Measurements from ENCODE around the gene TRDN.

TRDN gene

DNA sequence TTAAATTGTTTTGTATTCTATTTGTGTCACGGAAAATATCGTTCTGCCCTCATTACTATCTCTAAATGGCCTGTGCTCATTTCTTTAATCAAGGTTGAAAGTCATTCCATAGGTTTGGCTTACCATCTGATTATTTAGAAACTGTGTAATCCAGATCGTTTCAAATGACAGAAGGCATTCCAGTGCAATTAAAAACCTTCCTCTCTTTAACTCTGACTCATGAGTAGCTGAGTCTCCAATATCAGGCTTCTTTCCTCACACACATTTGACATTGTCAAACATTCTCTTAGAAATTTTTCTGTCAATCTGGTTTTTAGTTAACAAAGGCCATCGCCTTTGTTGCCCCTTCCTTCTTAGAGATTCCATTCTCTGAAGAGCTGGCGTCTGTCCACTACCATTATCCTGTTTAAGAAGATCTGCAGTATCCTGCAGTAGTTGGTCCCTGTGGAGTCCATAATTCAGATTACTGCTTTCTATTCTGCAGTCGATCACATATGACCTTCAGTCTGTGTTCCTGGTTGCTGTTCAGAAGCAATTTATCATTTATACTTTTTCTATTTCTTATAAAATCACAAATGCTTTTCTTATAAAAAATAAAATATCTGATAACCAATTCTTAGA, 3.9 kb upstream of the TRDN start:
- TF ChIP-seq EZH2phosphoT487 (IDR thresholded peaks at IDR 0.05; ENCODE audit: borderline replicate concordance) (no peak), CTCF (conservative IDR thresholded peaks at IDR 0.05; ENCODE audit: low read length) (no peak)
- Histone ChIP-seq H4K20me1 (ENCODE audit: insufficient read depth, low read length, poor library complexity, severe bottlenecking) (no peaks in the 10 kb centered on the region), H3K4me3 (ENCODE audit: low read length, poor library complexity, severe bottlenecking) (no peak overlapping the region), H3K4me1 (ENCODE audit: insufficient read depth, low read length, poor library complexity, severe bottlenecking) (no peaks in the 10 kb centered on the region), H3K9me2 (replicated peaks; ENCODE audit: low read depth, low read length) (no peaks in the 10 kb centered on the region), H3K36me3 (ENCODE audit: insufficient read depth, low read length) (no peaks in the 10 kb centered on the region), H3K9me3 (ENCODE audit: insufficient read depth, low read depth, low read length) (no peaks in the 10 kb centered on the region), H3K9ac (ENCODE audit: low read depth, low read length, poor library complexity, severe bottlenecking) (no peak overlapping the region), H3K79me2 (ENCODE audit: insufficient read depth, low read length) (no peaks in the 10 kb centered on the region), H3K4me2 (ENCODE audit: low read depth, low read length, poor library complexity, severe bottlenecking) (no peak overlapping the region), H3F3A (ENCODE audit: low read depth) (no peaks in the 10 kb centered on the region), H2AFZ (ENCODE audit: low read length) (no peak overlapping the region), H3K27me3 (ENCODE audit: insufficient read depth, low read length, poor library complexity, severe bottlenecking) (no peaks in the 10 kb centered on the region)

DNA sequence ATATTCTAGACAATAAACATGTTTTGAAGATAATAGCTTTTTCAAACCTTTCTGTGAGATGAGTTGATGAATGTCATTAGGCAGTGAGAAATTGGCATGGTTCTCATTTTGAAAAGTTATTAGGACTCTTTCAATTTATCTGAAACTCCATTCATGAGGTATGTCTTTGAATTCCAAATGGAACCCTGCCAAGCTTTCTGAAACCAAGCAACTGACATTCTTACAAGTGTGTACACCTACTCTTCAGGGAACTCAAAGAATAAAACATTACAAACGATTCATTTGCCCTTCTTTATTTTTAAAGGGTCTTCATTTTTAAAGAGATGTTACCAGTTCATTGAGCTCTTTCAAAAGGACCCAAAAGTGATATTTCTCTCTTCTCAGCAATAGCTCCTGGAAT, 2.1 kb upstream of the TRDN start:
- H3K9ac ChIP-seq (ENCODE audit: low read depth, low read length, poor library complexity, severe bottlenecking), result no peak overlapping the region
- H3K36me3 ChIP-seq (ENCODE audit: insufficient read depth, low read length), result no peaks in the 10 kb centered on the region
- no peaks in the 10 kb centered on the region for H3K27me3 ChIP-seq (ENCODE audit: insufficient read depth, low read length, poor library complexity, severe bottlenecking)
- no peaks in the 10 kb centered on the region for H3K79me2 ChIP-seq (ENCODE audit: insufficient read depth, low read length)
- H4K20me1 ChIP-seq (ENCODE audit: insufficient read depth, low read length, poor library complexity, severe bottlenecking), result no peaks in the 10 kb centered on the region
- TF ChIP-seq CTCF (conservative IDR thresholded peaks at IDR 0.05; ENCODE audit: low read length), result no peak
- no peak for TF ChIP-seq EZH2phosphoT487 (IDR thresholded peaks at IDR 0.05; ENCODE audit: borderline replicate concordance)
- no peak overlapping the region for H2AFZ ChIP-seq (ENCODE audit: low read length)
- no peak overlapping the region for H3K4me3 ChIP-seq (ENCODE audit: low read length, poor library complexity, severe bottlenecking)
- no peaks in the 10 kb centered on the region for H3F3A ChIP-seq (ENCODE audit: low read depth)
- no peaks in the 10 kb centered on the region for H3K4me1 ChIP-seq (ENCODE audit: insufficient read depth, low read length, poor library complexity, severe bottlenecking)
- no peaks in the 10 kb centered on the region for H3K9me2 ChIP-seq (replicated peaks; ENCODE audit: low read depth, low read length)
- no peaks in the 10 kb centered on the region for H3K9me3 ChIP-seq (ENCODE audit: insufficient read depth, low read depth, low read length)
- no peak overlapping the region for H3K4me2 ChIP-seq (ENCODE audit: low read depth, low read length, poor library complexity, severe bottlenecking)

- Histone ChIP-seq H2AFZ (ENCODE audit: low read length) (no peak overlapping the region), H3K36me3 (ENCODE audit: insufficient read depth, low read length) (no peaks in the 10 kb centered on the region), H3K9ac (ENCODE audit: low read depth, low read length, poor library complexity, severe bottlenecking) (no peak overlapping the region), H4K20me1 (ENCODE audit: insufficient read depth, low read length, poor library complexity, severe bottlenecking) (no peaks in the 10 kb centered on the region), H3K4me1 (ENCODE audit: insufficient read depth, low read length, poor library complexity, severe bottlenecking) (no peaks in the 10 kb centered on the region), H3K27me3 (ENCODE audit: insufficient read depth, low read length, poor library complexity, severe bottlenecking) (no peaks in the 10 kb centered on the region), H3K4me2 (ENCODE audit: low read depth, low read length, poor library complexity, severe bottlenecking) (no peak overlapping the region), H3K79me2 (ENCODE audit: insufficient read depth, low read length) (no peaks in the 10 kb centered on the region), H3F3A (ENCODE audit: low read depth) (no peaks in the 10 kb centered on the region), H3K4me3 (ENCODE audit: low read length, poor library complexity, severe bottlenecking) (no peak overlapping the region), H3K9me3 (ENCODE audit: insufficient read depth, low read depth, low read length) (no peaks in the 10 kb centered on the region), H3K9me2 (replicated peaks; ENCODE audit: low read depth, low read length) (no peaks in the 10 kb centered on the region)
- TF ChIP-seq EZH2phosphoT487 (IDR thresholded peaks at IDR 0.05; ENCODE audit: borderline replicate concordance) (no peak), CTCF (conservative IDR thresholded peaks at IDR 0.05; ENCODE audit: low read length) (no peak)
These were observed 468 bp downstream of the TRDN start for GRCh38 chr6:123636282-123636681.
